IMR-90 (cell line): ENCODE measurements around the gene THRB. TPM values are rescaled to one million over a fixed set of nuclear protein-coding genes. Genes with fewer than 3 reads are reported as not detected.

Experiments used
- ATAC-seq: fragments of 200-7000 bp; cut with Tn5 transposase; 2 replicates; pipeline ENCODE4 v1.9.1; 2020; ENCODE audit warnings: low read depth, mild to moderate bottlenecking, moderate library complexity
- BruUV-seq: library from RNA; stranded (reverse); fragments of 400-500 nt; replicated peaks from 2 replicates; lab custom pipeline; 2021; lab: Mats Ljungman, UMichigan
- CTCF ChIA-PET: fragments of 300-600 bp; formaldehyde crosslinking; extraction: SDS; loops from one replicate; lab custom pipeline; 2021; ENCODE audit warnings: antibody characterized with exemption; lab: Yijun Ruan, JAX
- POLR2A ChIA-PET: fragments of 300-600 bp; sonication (Branson Sonifier 250); formaldehyde crosslinking; loops from one replicate; lab custom pipeline; 2022; ENCODE audit warnings: antibody characterized with exemption; ENCODE audit not compliant: unreplicated experiment; lab: Charles Lee
- DNase-seq: peaks from one replicate; pipeline ENCODE4 v3.0.0; 2013
- H2AFZ ChIP-seq: replicated peaks from 2 replicates; pipeline ENCODE3; 2013; ENCODE audit warnings: low read length, mild to moderate bottlenecking; ENCODE audit not compliant: poor library complexity
- H2AK5ac ChIP-seq: 2 replicates; pipeline ENCODE4 v1.6.1; 2013; ENCODE audit warnings: low read depth, low read length, inconsistent platforms
- H2AK9ac ChIP-seq: replicated peaks from 2 replicates; pipeline ENCODE3; 2013; ENCODE audit warnings: mild to moderate bottlenecking, low read depth, low read length, moderate library complexity; ENCODE audit not compliant: poor library complexity
- H2BK120ac ChIP-seq: 2 replicates; pipeline ENCODE4 v1.6.1; 2013; ENCODE audit warnings: low read depth, low read length, inconsistent platforms
- H2BK15ac ChIP-seq: 3 replicates; pipeline ENCODE4 v1.6.1; 2013; ENCODE audit warnings: low read depth, low read length, inconsistent platforms
- H2BK20ac ChIP-seq: 2 replicates; pipeline ENCODE4 v1.6.1; 2013; ENCODE audit warnings: low read depth, mild to moderate bottlenecking, inconsistent platforms, low read length, moderate library complexity
- H2BK5ac ChIP-seq: 2 replicates; pipeline ENCODE4 v1.6.1; 2013; ENCODE audit warnings: mild to moderate bottlenecking, low read depth, low read length, inconsistent platforms; ENCODE audit not compliant: poor library complexity, severe bottlenecking
- H3K14ac ChIP-seq: replicated peaks from 2 replicates; pipeline ENCODE4 v1.6.1; 2013; ENCODE audit warnings: low read depth, low read length, inconsistent platforms
- H3K18ac ChIP-seq: 2 replicates; pipeline ENCODE4 v1.6.1; 2013; ENCODE audit warnings: low read depth, low read length, control low read depth
- H3K23ac ChIP-seq: 2 replicates; pipeline ENCODE4 v1.6.1; 2013; ENCODE audit warnings: low read depth, low read length, inconsistent platforms
- H3K27ac ChIP-seq: 2 replicates; pipeline ENCODE4 v1.5.1; 2013; ENCODE audit warnings: mild to moderate bottlenecking, control low read depth, low read length; ENCODE audit not compliant: insufficient read depth
- H3K27me3 ChIP-seq: 2 replicates; pipeline ENCODE4 v1.6.1; 2013; ENCODE audit warnings: low read length; ENCODE audit not compliant: control insufficient read depth, insufficient read depth
- H3K36me3 ChIP-seq: 2 replicates; pipeline ENCODE4 v1.6.1; 2013; ENCODE audit warnings: low read length, mixed read lengths; ENCODE audit not compliant: control insufficient read depth, insufficient read depth
- H3K4ac ChIP-seq: 2 replicates; pipeline ENCODE4 v1.6.1; 2013; ENCODE audit warnings: low read depth, low read length, inconsistent platforms
- H3K4me1 ChIP-seq: 2 replicates; pipeline ENCODE4 v1.6.1; 2013; ENCODE audit warnings: low read length, mixed read lengths; ENCODE audit not compliant: control insufficient read depth, insufficient read depth
- H3K4me2 ChIP-seq: 2 replicates; pipeline ENCODE4 v1.6.1; 2013; ENCODE audit warnings: low read depth, mild to moderate bottlenecking, control low read depth, low read length, moderate library complexity
- H3K4me3 ChIP-seq: 2 replicates; pipeline ENCODE4 v1.5.1; 2013; ENCODE audit warnings: low read depth, mild to moderate bottlenecking, control low read depth, low read length, moderate library complexity; ENCODE audit not compliant: insufficient read depth
- H3K56ac ChIP-seq: 2 replicates; pipeline ENCODE4 v1.6.1; 2013; ENCODE audit warnings: low read length, inconsistent platforms; ENCODE audit not compliant: insufficient read depth; ENCODE audit errors: extremely low read depth
- H3K79me1 ChIP-seq, 2 experiments: 2 replicates each; pipeline ENCODE4 v1.6.1; 2013; ENCODE audit warnings: low read length in 2 of 2, inconsistent platforms in 1 of 2, low read depth in 1 of 2
- H3K9ac ChIP-seq: 2 replicates; pipeline ENCODE4 v1.6.1; 2013; ENCODE audit warnings: low read depth, low read length, control low read depth
- H3K9me1 ChIP-seq: 2 replicates; pipeline ENCODE4 v1.6.1; 2013; ENCODE audit warnings: low read length, inconsistent platforms; ENCODE audit not compliant: insufficient read depth
- H3K9me3 ChIP-seq: 2 replicates; pipeline ENCODE4 v1.6.1; 2013; ENCODE audit warnings: low read length; ENCODE audit not compliant: control insufficient read depth, insufficient read depth
- H4K20me1 ChIP-seq: 2 replicates; pipeline ENCODE4 v1.6.1; 2013; ENCODE audit warnings: low read length, inconsistent platforms; ENCODE audit not compliant: insufficient read depth
- H4K5ac ChIP-seq: 2 replicates; pipeline ENCODE4 v1.6.1; 2013; ENCODE audit warnings: mild to moderate bottlenecking, low read depth, low read length, control low read depth
- H4K8ac ChIP-seq, 2 experiments: 2 replicates each; pipeline ENCODE4 v1.6.1; 2013; ENCODE audit warnings: low read depth in 2 of 2, low read length in 2 of 2, control low read depth in 1 of 2, inconsistent platforms in 1 of 2
- H4K91ac ChIP-seq: 2 replicates; pipeline ENCODE4 v1.6.1; 2013; ENCODE audit warnings: low read depth, low read length, inconsistent platforms; ENCODE audit not compliant: insufficient read depth
- BHLHE40 ChIP-seq: fragments of 150-350 bp; IDR thresholded peaks from 2 replicates; pipeline ENCODE4 v1.6.1; 2016; ENCODE audit warnings: mild to moderate bottlenecking, low read depth, low read length
- RAD21 ChIP-seq: IDR thresholded peaks from 2 replicates; pipeline ENCODE4 v1.6.1; 2012; ENCODE audit warnings: low read length, improper control_type of control experiment
- SMC3 ChIP-seq: fragments of 150-350 bp; IDR thresholded peaks from 2 replicates; pipeline ENCODE4 v1.6.1; 2016; ENCODE audit warnings: low read depth, mild to moderate bottlenecking, antibody characterized with exemption, low read length, moderate library complexity
- USF2 ChIP-seq: fragments of 150-350 bp; IDR thresholded peaks from 2 replicates; pipeline ENCODE4 v1.6.1; 2017; ENCODE audit warnings: mild to moderate bottlenecking, antibody characterized with exemption, low read length, low read depth
- WGBS, 2 experiments: methylation state at CpG; one replicate each; pipeline versions ENCODE4 v1.1.5 to v1.1.7; 2013; ENCODE audit warnings: missing lambda C conversion rate in 2 of 2; ENCODE audit not compliant: insufficient read length in 1 of 2; ENCODE audit errors: extremely low coverage in 2 of 2; 5-methylcytosine and 5-hydroxymethylcytosine counted together
- dilution Hi-C: fragments of 300-500 bp; cut with HindIII; formaldehyde crosslinking; loops from one replicate; pipeline ENCODE4 v1.14.3; 2018; ENCODE audit warnings: low sequenced_read_pairs; ENCODE audit not compliant: unreplicated experiment
- in situ Hi-C: fragments of 300-500 bp; cut with MboI; formaldehyde crosslinking; loops from 3 replicates; pipeline ENCODE4 v1.14.3; 2019; ENCODE audit warnings: low sequenced_read_pairs, inconsistent platforms, mixed read lengths
- intact Hi-C: fragments of 100-400 bp; cut with micrococcal nuclease; formaldehyde crosslinking; loops from 2 replicates; pipeline ENCODE4 v1.10.0; 2022
- polyA plus RNA-seq, 3 experiments: library from polyadenylated mRNA; depleted of rRNA; stranded (reverse); fragments of >200 nt; gene quantifications; 2 replicates each; pipeline ENCODE4 v1.2.3, GENCODE V29; 2012; ENCODE audit warnings: low replicate concordance in 1 of 3
- total RNA-seq: library from RNA; depleted of rRNA; stranded (reverse); fragments of >200 nt; gene quantifications from 2 replicates; pipeline ENCODE4 v1.2.3, GENCODE V29; 2012

Gene THRB
- total and polyA plus RNA-seq, 2 of the 4 experiments (the other 2 are of a cell fraction): under 0.01 TPM; not detected in 1

GRCh38 chr3:24512564-24513197 is 18.0 kb upstream of the THRB start:
- H3K4me3 ChIP-seq: no peak overlapping the region
- no peak overlapping the region for H3K27ac ChIP-seq
- no CpG with 5 or more reads among the region's 5 CpGs for WGBS, 2 experiments
- H3K4me1 ChIP-seq: no peaks in the 10 kb centered on the region
- H3K18ac ChIP-seq: no peak overlapping the region
- ChIA-PET POLR2A (no interaction called here), CTCF (no interaction called here)
- H3K79me1 ChIP-seq: no peaks in the 10 kb centered on the region
- BruUV-seq: no TSS peak
- H4K8ac ChIP-seq: no peak overlapping the region
- no peak overlapping the region for H2AFZ ChIP-seq
- no peak overlapping the region for H3K9ac ChIP-seq
- H2AK9ac ChIP-seq: no peak overlapping the region
- DNase-seq (no peak), ATAC-seq (no peak)
- H4K91ac ChIP-seq: no peak overlapping the region
- H3K27me3 ChIP-seq: no peaks in the 10 kb centered on the region
- H3K23ac ChIP-seq: no peak overlapping the region
- no peak overlapping the region for H3K4ac ChIP-seq
- no peak overlapping the region for H3K56ac ChIP-seq
- no peak overlapping the region for H2BK5ac ChIP-seq
- H4K20me1 ChIP-seq: no peaks in the 10 kb centered on the region
- H2BK120ac ChIP-seq: no peak overlapping the region
- TF ChIP-seq USF2 (no peak), BHLHE40 (no peak), RAD21 (no peak), SMC3 (no peak)
- no peak overlapping the region for H2BK15ac ChIP-seq
- no peaks in the 10 kb centered on the region for H3K9me3 ChIP-seq
- no peaks in the 10 kb centered on the region for H3K9me1 ChIP-seq
- in situ Hi-C loops: no loop called here
- no peak overlapping the region for H4K5ac ChIP-seq
- no peaks in the 10 kb centered on the region for H3K36me3 ChIP-seq
- dilution Hi-C loops: no loop called here
- H3K4me2 ChIP-seq: no peak overlapping the region
- no peak overlapping the region for H3K14ac ChIP-seq
- intact Hi-C loops: no loop called here
- no peak overlapping the region for H2BK20ac ChIP-seq
- H2AK5ac ChIP-seq: no peak overlapping the region
